ENCODE data around the gene SYT12. TPM values are rescaled to one million over a fixed set of nuclear protein-coding genes. Genes with fewer than 3 reads are reported as not detected.

The SYT12 gene
- total RNA-seq, 1 donor from 2014 or later, result 0.44 TPM

- H3K4me1 Mint-ChIP-seq, result no peaks in the 10 kb centered on the region
- no peak overlapping the region for H3K27ac Mint-ChIP-seq (ENCODE audit: unreplicated experiment)
- H3K36me3 Mint-ChIP-seq (ENCODE audit: low read depth), result no peaks in the 10 kb centered on the region
- H3K9me3 Mint-ChIP-seq, result no peaks in the 10 kb centered on the region
- H3K4me3 Mint-ChIP-seq, result no peak overlapping the region
- TF ChIP-seq CTCF (conservative IDR thresholded peaks at IDR 0.05), result peak; percentile 80
- peak; percentile 64 for DNase-seq (ENCODE audit: low read depth, low spot score)
- no peaks in the 10 kb centered on the region for H3K27me3 Mint-ChIP-seq (ENCODE audit: low read depth)
These were observed 48.7 kb downstream of the SYT12 start for GRCh38 chr11:67071420-67072284.

- H3K27me3 Mint-ChIP-seq (ENCODE audit: low read depth), result no peaks in the 10 kb centered on the region
- no peak for DNase-seq (ENCODE audit: low read depth, low spot score)
- no peak overlapping the region for H3K27ac Mint-ChIP-seq (ENCODE audit: unreplicated experiment)
- no peaks in the 10 kb centered on the region for H3K4me1 Mint-ChIP-seq
- TF ChIP-seq CTCF (conservative IDR thresholded peaks at IDR 0.05), result no peak
- H3K4me3 Mint-ChIP-seq, result no peak overlapping the region
- H3K36me3 Mint-ChIP-seq (ENCODE audit: low read depth), result no peaks in the 10 kb centered on the region
- H3K9me3 Mint-ChIP-seq, result no peaks in the 10 kb centered on the region
These were observed 49.4 kb downstream of the SYT12 start for GRCh38 chr11:67072295-67072694.

- no peak for DNase-seq (ENCODE audit: low read depth, low spot score)
- Mint-ChIP-seq H3K27me3 (ENCODE audit: low read depth) (no peaks in the 10 kb centered on the region), H3K27ac (ENCODE audit: unreplicated experiment) (no peak overlapping the region), H3K9me3 (no peaks in the 10 kb centered on the region), H3K36me3 (ENCODE audit: low read depth) (no peaks in the 10 kb centered on the region), H3K4me3 (no peak overlapping the region), H3K4me1 (no peaks in the 10 kb centered on the region)
- TF ChIP-seq CTCF (conservative IDR thresholded peaks at IDR 0.05), result no peak
These were observed 51.0 kb downstream of the SYT12 start for GRCh38 chr11:67073908-67074307.

- no peak overlapping the region for H3K4me3 Mint-ChIP-seq
- H3K27me3 Mint-ChIP-seq (ENCODE audit: low read depth), result no peaks in the 10 kb centered on the region
- H3K4me1 Mint-ChIP-seq, result peaks cover 5% of the 10 kb centered on the region
- no peaks in the 10 kb centered on the region for H3K36me3 Mint-ChIP-seq (ENCODE audit: low read depth)
- DNase-seq (ENCODE audit: low read depth, low spot score), result no peak
- H3K27ac Mint-ChIP-seq (ENCODE audit: unreplicated experiment), result no peak overlapping the region
- no peak for TF ChIP-seq CTCF (conservative IDR thresholded peaks at IDR 0.05)
- no peaks in the 10 kb centered on the region for H3K9me3 Mint-ChIP-seq
These were observed 53.3 kb downstream of the SYT12 start for GRCh38 chr11:67076202-67076601.

GRCh38 chr11:67079065-67079705 is 56.3 kb downstream of the SYT12 start:
- Mint-ChIP-seq H3K27ac (ENCODE audit: unreplicated experiment) (no peak overlapping the region), H3K36me3 (ENCODE audit: low read depth) (no peaks in the 10 kb centered on the region), H3K4me3 (no peak overlapping the region), H3K4me1 (peaks cover 9% of the 10 kb centered on the region), H3K27me3 (ENCODE audit: low read depth) (no peaks in the 10 kb centered on the region), H3K9me3 (no peaks in the 10 kb centered on the region)
- TF ChIP-seq CTCF (conservative IDR thresholded peaks at IDR 0.05), result no peak
- no peak for DNase-seq (ENCODE audit: low read depth, low spot score)

Measured in neural crest cell (in vitro differentiated cells).